Ovary (tissue), 3 donors: ENCODE results near the gene OSBPL2.

Experiments used
- CTCF ChIP-seq, 3 donors: fragments of 450-650 bp in 2 of 3; fragments of 200-600 bp in 1 of 3; IDR thresholded peaks; one replicate each; pipeline versions ENCODE4 v1.5.1 to v1.8.0; 2016 to 2022; ENCODE audit warnings: antibody characterized with exemption in 3 of 3, mild to moderate bottlenecking in 1 of 3
- EP300 ChIP-seq: sonication (generic); formaldehyde crosslinking; IDR thresholded peaks from one replicate; pipeline ENCODE4 v1.6.1; 2017; ENCODE audit warnings: antibody characterized with exemption
- POLR2A ChIP-seq: fragments of 450-650 bp; IDR thresholded peaks from one replicate; pipeline ENCODE4 v1.6.1; 2017; ENCODE audit warnings: antibody characterized with exemption, mild to moderate bottlenecking, moderate library complexity
- donor health status: DM: no; HTN: no; CAD: no.

- TF ChIP-seq CTCF (IDR thresholded peaks at IDR 0.05) (no peak), POLR2A (no peak), EP300 (no peak)
Measured at GRCh38 chr20:62192635-62193034, 45.7 kb upstream of the OSBPL2 start.
